Erythroblast (primary cell): ENCODE measurements around the gene HOXC10.

Source experiments
- DNase-seq, 2 experiments: peaks; one replicate each; lab custom pipeline; 2025; lab: John Stamatoyannopoulos, UW
- GATA1 ChIP-seq: IDR thresholded peaks from 2 replicates; pipeline ENCODE4 v1.6.1; 2011; ENCODE audit warnings: low read depth, mild to moderate bottlenecking, control low read depth, low read length, moderate library complexity
- POLR2A ChIP-seq: IDR thresholded peaks from 2 replicates; pipeline ENCODE4 v1.6.1; 2011; ENCODE audit warnings: mild to moderate bottlenecking, low read length

HOXC10 gene

GRCh38 chr12:53990311-53991076, 5.5 kb downstream of the HOXC10 start:
- TF ChIP-seq POLR2A (no peak), GATA1 (no peak)
- DNase-seq, result no peak

GRCh38 chr12:53991077-53991460, 6.1 kb downstream of the HOXC10 start:
- TF ChIP-seq POLR2A (no peak), GATA1 (no peak)
- no peak for DNase-seq

GRCh38 chr12:53992377-53992889, 7.5 kb downstream of the HOXC10 start:
- TF ChIP-seq POLR2A (no peak), GATA1 (no peak)
- DNase-seq, result no peak

GRCh38 chr12:53993162-53994008, 8.4 kb downstream of the HOXC10 start:
- no peak for TF ChIP-seq POLR2A
- no peak for TF ChIP-seq GATA1
- no peak for DNase-seq

GRCh38 chr12:53994009-53994263, 9.0 kb downstream of the HOXC10 start:
- DNase-seq, result no peak
- TF ChIP-seq POLR2A (no peak), GATA1 (no peak)

- DNase-seq, result no peak
- TF ChIP-seq GATA1, result no peak
- no peak for TF ChIP-seq POLR2A
Observed at GRCh38 chr12:53994264-53995001, 9.5 kb downstream of the HOXC10 start.

GRCh38 chr12:53995002-53995377, 10.0 kb downstream of the HOXC10 start:
- DNase-seq, result no peak
- TF ChIP-seq GATA1 (no peak), POLR2A (no peak)

GRCh38 chr12:53995378-53996239, 10.7 kb downstream of the HOXC10 start:
- TF ChIP-seq POLR2A (no peak), GATA1 (no peak)
- no peak for DNase-seq

GRCh38 chr12:53996240-53997203, 11.6 kb downstream of the HOXC10 start:
- no peak for DNase-seq
- TF ChIP-seq POLR2A (no peak), GATA1 (no peak)

- DNase-seq, result no peak
- TF ChIP-seq POLR2A, result no peak
- no peak for TF ChIP-seq GATA1
Observed at GRCh38 chr12:53997204-53998109, 12.5 kb downstream of the HOXC10 start.
